Renal cortical epithelial cell (primary cell): ENCODE measurements around the gene MYDGF. TPM values are rescaled to one million over a fixed set of nuclear protein-coding genes. Genes with fewer than 3 reads are reported as not detected.
"Not testable (repeated sequence)": the region's sequence is repeated elsewhere in the genome, so short reads cannot be mapped to it uniquely, and the experiment has no call there.

Source experiments
- DNase-seq: peaks from one replicate; pipeline ENCODE4 v3.0.0-alpha.2; 2011; ENCODE audit warnings: low read depth
- total RNA-seq: library from RNA; depleted of rRNA; stranded (reverse); fragments of >200 nt; gene quantifications from 2 replicates; pipeline ENCODE4 v1.2.3, GENCODE V29; 2014

The MYDGF gene
- total RNA-seq, 1 donor from 2014 or later: 52.1 TPM

DNA sequence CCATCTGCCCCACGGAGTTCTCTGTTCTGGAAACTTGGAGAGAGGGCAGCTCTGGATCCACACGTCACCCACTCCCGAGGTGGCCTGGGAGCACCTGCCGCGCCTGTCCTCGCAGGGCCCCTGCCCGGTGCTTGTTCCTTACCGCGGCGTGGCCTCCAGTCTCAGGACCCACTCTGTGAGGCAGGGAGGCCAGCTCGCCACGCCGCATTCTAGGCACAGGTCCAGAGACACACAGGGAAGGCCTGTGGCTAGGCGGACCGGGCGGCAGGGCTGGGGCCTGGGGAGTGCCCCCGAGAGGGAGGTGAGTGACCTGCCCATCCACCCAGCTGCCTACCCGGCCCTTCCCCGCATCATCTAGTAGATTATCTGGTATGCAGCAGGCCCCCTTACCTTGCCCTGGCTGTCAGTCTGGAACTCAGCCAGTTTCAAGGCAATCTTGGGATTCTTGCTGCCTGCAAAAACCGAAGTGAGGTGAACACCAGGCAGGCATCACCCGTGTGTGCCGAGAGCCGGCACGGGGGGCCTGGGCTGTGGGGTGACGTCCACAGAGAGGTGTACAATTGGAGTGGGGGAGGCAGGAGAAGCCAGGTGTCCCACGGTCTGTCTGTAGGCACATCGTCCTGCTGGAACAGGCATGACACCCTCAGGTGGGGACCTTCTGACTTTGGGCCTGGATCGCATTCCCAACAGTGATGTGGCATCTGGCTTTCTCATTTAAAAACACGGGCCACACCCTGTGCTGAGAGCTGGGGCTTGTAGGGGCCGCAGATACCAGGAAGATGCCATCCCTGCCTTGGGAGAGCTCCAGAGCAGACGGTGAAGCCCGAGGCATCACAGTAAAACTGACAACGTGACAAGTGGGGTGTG, 29.9 kb upstream of the MYDGF start:
- DNase-seq: no peak

DNA sequence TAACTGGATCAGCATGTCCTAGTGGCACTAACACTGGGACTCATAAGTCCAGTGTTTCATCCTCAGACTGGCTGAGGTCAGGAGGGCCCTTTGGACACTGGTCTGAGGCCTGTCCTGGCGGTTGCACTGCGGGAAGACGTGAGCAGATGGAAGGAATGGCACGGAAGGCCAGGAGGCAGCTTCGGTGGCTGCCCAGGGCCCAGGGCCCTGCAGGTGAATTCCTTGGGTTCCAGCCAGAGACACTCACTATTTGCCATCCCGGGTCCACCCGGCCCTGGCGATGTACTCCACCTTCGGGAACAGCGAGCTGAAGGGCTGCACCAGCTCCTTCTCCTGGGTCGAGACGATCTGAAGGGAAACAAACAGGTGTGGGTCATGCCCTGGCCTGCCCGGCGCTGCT, 27.2 kb upstream of the MYDGF start:
- DNase-seq: no peak

DNA sequence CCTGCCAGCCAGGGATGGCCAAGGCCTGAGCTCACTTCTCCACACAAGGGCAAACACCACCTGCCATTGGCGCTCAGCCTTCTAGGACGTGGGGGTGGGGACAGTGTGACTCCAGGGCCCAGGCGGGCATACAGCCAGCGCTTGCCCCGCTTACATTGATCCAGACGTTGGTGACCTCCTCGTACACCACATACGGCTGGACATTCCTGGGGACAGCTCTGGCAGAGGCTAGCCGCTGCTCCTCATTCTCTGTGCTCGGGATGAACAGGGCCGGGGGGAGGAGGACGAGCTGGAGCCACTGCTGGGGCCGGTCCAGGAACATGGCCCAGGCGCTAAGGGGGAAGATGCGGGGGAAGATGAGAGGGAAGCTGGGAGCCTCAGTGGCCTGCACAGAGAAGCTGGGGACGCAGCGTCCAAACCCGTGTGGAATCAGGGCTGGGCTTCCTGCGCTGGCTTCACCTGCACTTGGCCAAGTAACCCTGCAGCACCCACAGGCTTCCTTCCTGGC, 25.1 kb upstream of the MYDGF start:
- no peak for DNase-seq

DNA sequence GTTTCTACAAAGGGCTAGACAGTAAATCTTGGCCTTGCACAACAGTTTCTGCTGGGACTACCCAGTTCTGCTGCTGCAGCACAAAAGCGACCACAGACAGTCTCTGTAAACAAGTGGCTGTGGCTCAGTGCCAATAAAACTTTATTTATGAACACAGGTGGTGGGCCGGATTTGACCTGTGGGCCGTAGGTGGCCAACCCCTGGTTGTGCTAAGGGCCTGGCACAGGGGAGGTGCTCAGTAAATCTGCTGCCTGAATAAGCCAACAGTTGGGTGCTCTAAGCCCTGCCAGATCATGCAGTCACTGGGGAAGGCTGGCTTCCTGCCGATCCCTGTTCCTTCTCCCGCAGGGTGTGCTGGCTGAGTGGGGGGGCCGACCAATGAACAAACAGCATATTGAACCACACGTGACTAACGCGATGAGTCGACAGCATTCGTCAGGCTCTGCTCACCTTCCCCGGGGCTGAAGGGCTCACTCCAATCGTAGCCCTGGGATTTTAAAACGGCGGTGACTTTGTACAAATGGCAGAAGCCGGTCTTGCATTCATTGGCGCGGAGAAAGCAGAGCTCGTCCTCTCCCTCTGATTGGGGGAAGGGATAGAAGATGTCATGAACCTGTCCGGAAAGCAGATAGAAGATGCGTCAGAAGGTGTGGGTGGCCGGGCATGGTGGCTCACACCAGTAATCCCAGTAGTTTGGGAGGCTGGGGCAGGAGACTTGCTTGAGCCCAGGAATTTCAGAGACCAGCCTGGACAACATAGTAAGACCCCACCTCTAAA, 24.3 kb upstream of the MYDGF start:
- DNase-seq: peak; percentile 94

DNA sequence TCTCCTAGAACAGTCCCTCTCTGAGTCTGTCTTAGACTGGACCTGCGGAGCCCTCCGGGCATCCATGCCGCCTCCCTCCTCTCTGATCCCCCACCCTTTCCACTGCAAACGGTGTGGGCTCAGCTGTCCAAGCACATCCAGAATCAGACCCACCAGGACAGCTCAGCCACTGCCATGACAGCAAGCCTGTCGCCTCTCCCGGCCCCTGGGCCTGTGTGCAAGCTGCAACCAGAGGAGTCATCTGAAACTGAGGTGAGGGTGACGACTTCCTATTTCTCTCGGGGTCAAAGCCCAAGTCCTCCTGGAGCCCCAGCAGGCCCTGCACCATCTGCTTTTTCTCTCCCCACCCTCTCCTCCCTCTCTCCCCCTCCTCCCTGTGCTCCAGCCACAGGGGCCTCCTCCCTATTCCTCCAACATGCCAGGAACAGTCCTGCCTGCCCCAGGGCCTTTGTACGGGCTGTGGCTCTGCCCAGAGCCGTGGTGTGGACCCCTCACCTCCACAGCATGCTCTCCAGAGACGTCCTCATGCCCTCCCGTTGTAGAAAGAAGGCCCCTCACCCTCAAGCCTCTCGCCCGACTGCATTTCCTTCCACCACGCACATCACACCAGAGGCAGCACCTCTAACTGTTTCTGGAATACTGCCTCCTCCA, 23.5 kb upstream of the MYDGF start:
- no peak for DNase-seq

DNA sequence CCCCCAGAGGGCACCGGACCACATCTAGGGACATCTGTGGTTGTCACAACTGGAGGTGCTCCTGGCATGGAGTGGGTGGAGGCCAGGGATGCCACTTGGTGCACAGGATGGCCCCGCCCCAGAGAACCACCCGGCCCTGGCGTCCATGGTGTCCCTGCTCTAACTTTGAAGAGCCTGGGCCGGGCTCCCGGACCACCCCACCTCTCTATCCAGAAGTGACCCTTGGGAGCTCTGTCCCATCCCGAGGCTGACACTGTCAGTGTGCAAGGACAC, 22.9 kb upstream of the MYDGF start:
- DNase-seq: no peak

DNA sequence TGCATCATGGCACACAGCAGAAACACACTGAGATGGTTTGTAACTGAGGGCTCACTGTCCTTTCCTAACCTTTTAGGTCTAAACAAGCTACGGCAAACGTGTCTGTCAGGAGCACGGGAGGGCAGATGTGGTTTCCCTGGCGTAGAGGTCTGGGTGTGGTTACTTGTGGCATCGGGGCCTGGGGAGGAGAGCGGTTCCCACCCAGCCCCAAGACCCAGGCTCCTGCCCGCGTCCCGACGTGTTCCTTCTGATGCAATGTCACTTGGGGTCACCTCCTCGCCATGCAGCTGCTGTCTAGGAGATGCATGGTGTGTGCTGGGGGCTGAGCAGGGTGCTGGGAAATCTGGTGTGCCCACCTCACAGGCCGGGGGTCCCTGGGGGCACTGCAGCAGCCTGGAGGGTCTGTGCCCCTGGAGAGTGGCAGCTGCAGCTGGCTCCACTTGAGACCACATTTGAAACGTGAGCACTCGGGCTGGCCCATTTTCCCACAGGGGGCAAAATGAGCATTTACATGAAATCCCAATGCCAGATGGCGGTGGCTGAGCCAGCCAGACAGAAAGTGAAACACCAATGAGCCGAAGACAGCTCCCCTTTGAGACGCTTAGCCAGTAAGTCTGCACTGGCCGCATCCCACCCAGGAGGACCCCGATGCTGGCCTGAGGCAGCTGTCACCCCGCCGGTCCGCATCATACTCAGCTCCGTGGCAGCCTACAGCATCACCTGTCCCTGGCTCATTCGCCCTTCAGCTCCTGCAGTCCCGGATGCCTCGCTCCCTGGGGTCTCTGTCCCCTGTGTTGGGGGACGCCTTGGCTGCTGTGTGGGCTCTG, 22.3 kb upstream of the MYDGF start:
- no peak for DNase-seq

DNA sequence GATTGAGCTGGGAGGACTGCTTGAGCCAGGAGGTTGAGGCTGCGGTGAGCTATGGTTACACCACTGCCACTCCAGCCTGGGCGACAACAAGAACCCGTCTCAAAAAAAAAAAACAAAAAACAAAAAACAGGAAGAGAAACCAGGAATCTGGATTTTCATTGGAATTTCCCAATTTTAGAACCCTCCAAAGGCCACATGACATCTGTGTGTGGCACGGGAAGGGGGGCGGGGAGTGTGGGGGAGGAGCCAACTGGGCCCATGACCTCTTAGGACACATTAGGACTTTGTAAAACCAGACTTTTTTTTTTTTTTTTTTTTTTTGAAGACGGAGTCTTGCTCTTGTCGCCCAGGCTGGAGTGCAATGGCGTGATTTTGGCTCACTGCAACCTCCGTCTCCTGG, 21.2 kb upstream of the MYDGF start:
- no peak for DNase-seq

DNA sequence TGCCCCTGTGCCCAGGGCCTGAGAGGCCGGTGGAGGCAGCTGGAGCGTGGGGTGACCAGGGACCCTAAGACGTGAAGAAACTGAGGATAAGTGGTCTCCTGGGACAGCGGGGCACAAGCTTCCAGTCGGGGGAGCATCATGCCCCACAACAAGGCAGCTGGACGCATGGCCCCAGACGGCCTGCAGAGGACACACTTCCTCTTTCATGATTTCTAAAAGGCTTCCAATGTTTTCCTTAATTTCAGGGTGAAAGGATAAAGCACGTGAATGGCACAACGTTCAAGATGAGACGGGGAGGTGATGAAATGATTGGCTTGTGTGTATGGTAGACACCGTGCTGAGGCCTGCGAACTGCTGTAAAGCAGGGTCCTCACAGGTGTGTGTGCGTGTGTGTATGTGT, 20.2 kb upstream of the MYDGF start:
- DNase-seq: no peak

DNA sequence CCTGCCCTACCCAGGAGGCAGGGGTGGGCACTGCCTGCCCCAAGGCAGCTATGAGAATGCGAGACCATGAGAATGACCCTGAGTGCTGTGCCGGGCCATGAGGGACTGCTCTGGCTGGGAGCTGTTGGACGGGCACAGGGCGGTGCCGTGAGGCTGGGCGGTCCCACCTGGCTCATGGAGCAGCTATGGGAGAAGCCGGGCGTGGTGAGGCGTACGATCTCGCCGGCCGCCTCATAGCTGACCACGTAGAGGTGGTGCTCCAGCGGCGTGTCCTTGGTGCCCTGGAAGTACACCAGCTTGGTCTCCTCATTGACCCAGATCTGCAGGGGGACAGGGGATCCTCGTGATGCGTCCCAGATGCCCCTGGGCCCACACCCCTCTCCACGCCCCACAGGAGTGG, 19.3 kb upstream of the MYDGF start:
- DNase-seq: no peak

DNA sequence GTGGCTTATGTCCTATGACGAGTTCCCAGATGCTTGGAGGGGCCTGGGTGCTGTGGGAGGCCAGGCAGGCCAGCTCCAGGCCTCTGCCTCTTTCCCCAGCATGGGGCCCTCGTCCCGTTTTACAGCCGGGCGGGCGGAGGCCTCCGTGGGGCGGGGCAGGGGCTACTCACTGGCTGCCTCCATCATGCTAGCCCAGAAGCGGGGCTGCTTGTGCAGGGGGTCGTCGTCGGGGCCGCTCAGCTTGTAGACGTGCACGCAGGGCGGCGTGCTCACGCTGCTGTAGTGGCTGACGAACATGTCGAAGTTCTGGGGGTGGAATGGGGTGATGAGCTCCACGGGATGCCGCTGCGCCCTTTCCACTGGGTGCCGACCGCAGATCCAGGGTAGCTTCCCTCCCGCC, 18.4 kb upstream of the MYDGF start:
- no peak for DNase-seq

DNA sequence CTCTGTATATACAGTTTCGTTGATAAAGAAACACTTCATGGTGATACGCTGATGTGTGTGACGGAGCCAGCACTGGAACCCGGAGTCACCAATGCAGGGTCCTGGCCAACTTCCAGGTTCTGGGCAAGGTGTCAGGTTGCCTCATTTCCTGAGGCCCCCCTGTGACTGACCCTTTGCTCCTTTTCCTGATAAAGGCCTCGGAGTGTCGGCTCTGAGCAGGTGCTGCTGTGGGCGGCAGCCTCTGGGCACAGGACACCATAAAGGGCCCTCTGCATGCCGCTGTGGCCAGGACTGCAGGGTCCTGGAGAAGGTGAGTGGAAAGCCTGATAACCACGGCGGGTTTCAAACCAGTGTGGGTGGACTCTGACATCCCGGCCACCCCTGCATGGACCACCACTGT, 17.3 kb upstream of the MYDGF start:
- DNase-seq: no peak

DNA sequence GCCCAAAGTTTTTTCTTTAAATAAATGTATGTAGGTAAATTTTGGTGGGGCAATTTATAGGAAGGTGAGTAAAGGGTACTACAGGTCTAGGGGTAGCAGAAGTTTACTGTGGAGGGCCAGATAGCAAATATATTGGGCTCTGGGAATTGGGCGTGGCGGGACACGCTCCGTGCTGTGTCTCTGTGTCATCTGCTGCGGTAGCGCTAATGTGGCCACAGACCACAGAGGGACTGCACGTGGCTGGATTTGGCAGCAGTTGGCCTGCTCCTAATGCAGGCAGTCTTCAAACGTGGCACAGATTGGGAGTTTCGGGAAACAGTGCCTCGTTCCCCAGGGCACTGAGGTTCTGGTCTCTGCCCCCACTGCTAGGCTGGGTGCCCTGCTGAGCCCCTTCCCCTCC, 16.6 kb upstream of the MYDGF start:
- DNase-seq: no peak

DNA sequence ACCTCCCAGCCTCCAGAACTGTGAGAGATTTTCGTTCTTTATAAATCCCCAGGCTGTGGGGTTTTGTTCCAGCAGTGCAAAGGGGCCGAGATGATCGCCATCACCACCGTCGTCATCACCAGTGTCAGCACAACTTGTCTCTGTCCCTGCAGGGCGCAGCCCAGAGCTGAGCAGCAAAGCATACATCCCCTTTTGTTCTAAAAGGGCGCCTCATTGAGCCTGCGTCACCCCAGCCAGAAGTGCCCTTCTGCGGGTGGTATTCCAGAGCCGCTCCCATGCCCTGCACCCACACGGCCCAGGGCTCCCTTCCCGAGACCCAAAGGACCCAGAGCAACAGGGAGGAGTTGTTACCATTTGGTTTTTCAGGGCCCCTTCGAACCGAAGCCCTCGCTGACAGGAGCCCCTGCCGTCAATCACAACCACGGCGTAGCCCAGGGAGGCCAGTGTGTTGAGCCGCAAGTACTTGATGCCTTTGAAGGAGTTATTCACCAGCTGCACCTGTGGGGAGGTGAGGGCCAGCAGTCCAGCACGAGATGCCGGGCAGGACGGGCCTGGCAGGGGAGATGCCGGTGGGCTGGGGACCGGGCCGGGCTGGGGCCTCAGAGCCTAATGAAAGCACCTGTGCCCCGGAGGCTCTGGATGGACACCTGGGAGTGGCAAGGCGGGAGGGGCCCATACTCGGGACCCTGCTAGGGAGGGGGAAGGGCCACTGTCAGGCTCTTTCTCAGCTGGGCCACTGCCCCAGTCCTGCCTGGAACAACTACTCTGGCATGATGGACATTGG, 14.4 kb upstream of the MYDGF start:
- no peak for DNase-seq

DNA sequence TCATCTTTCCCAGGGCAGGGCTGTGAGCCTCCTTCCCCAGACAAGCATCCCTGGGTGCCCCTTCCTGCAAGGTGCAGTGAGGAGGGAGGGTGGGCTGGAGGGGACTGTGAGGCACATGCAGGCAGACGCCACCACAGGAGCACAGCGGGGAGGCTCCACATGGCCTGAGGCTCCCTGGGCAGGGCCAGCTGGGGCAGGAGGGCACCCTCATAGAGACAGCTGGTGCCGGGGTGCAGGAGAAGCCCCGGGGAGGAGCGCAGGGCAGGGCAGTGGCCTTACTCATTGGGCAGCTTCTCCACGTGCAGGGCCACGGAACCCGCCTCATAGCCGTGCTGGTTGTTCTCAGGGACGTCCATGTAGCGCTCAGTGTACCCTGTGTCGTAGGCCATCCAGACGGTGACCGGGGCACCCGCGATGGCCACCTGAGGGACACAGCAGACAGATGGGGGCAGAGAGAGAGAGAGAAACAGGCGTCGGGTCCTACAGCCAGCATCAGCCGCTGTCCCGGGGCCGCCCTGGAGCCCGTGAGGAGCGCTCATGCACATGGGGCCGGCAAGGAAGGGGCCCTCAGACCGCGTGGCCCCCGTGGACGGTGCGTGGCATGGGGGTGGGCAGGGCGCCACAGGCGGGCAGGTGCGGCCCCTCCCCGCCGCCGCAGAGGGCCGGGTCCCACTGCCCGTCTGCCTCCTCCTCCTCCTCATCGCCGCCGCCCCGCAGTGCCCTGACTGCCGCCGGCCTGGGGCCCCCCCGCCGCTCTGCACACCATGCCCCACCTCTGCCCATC, 12.5 kb upstream of the MYDGF start:
- no peak for DNase-seq

DNA sequence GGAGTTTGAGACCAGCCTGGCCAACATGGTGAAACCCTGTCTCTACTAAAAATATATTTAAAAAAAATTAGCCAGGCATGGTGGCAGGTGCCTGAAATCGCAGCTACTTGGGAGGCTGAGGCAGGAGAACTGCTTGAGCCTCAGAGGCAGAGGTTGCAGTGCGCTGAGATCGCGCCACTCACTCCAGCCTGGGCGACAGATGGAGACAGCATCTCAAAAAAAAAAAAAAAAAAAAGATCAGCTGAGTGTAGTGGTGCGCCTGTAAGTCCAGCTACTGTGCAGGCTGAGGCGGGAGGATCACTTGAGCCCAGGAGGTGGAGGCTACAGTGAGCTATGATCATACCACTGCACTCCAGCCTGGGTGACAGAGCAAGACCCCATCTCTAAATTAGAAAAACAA, 9.9 kb upstream of the MYDGF start:
- not testable (repeated sequence) for DNase-seq

DNA sequence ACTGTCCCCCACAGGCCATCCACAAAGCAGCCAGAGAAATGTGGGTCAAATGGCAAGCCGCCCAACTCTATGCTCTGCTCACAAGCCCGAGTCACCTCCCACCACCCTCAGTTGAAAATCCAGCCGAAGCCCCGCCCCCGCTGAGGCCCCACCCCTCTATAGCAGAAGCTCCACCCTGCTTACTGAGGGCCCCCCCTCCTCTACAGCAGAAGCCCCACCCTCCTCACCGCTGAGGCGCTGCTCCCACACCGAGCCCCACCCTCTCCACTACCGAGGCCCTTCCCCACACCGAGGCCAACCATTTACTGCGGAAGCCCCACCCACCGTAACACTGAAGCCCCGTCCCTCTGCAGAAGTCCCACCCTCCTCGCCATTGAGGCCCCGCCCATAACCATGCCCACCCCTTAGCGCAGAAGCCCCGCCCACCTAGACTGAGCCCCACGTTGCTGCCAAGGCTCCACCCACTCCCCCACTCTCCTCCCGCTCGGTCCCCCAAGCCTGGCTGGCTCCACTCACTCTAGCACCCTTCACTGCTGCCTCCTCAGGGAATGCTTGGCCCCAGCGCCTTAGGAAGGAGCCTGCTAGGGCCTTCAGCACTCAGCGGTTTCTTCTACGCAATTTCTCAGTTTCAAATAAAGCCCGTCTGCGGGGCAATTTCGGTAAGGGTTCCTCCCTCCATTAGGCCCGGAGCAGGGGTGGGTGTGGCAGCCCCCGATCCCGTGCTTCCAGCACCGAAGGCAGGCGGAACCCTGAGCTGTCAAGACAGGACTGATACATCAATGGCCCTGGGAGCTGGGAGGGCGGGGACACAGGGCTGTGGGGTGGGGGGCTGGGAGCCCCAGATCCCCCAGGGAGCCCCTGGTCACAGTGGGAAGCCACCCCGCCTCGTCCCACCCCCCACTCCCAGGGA, 9.0 kb upstream of the MYDGF start:
- no peak for DNase-seq

DNA sequence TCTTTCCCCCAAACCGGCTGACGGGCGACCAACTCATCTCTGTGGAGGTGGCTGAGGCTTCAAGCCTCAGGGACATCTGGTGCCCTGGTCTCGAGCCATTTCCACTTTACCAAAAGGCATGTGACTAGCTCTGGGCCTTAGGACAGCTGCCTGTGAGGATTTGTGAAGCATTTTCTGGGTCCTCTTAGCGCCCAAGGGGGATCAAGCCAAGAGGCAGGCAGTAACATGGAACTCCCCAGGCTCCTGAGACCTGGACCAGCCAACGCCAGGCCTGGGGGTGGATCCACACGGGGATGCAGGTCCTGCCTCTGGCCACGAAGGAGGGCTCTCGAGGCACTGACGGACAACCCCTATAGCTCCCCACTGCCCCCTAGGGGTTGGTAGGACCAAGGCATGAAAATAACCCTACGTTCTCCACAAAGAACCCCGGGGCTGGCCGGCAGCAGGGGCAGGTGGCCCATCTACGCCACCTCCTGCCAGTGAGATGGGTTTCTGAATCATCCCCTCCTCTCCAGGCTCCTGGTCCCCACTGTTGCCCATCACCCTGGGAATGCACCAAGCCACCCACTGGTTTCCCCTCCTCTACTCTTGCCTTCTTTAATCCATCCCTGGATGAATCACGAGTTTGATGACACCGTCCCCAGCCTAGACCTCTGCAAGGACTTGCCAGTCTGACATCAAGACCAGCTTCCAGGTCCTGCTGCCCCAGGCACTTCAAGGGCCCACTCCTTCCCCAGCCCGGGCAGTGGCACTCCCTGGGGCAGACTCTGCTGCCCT, 7.0 kb upstream of the MYDGF start:
- peak; percentile 18 for DNase-seq
